Measurements from ENCODE around the gene F13A1.
"Not testable (repeated sequence)": the region's sequence is repeated elsewhere in the genome, so short reads cannot be mapped to it uniquely, and the experiment has no call there.

The F13A1 gene

DNA sequence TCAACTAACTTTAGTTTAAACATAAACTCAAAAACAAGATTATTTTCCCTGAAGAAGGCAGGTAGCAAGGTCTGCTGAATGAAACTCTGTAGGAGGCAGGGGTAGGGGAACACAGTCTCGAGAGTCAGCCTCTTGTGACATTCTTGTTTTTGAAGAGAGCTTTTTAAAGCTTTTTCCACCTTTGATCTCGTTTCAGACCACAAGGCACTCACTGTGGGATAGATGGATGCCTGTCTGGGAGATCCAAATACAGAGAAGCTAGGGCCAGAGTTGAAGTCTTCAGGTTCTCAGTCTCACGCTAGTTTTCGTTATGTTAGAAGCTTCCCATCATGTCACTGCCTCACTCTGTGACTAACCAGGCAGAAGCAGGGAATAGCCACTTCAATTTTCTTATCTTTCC lies 14.9 kb downstream of the F13A1 start:
- no peak for TF ChIP-seq CTCF (IDR thresholded peaks at IDR 0.05; ENCODE audit: low read depth, low read length)
- H3K4me3 ChIP-seq (replicated peaks in 1 of 2; ENCODE audit: low read depth in 2 of 2, low read length in 2 of 2): no peak overlapping the region
- no peak for DNase-seq (ENCODE audit: low read depth in 2 of 2)

DNA sequence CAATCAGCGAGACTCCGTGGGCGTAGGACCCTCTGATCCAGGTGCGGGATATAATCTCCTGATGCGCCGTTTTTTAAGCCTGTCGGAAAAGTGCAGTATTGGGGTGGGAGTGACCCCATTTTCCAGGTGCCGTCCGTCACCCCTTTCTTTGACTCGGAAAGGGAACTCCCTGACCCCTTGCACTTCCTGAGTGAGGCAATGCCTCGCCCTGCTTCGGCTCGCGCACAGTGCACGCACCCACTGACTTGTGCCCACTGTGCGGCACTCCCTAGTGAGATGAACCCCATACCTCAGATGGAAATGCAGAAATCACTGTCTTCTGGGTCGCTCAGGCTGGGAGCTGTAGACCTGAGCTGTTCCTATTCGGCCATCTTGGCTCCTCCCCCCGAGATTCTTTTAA lies 20.1 kb downstream of the F13A1 start:
- DNase-seq (ENCODE audit: low read depth in 2 of 2); H3K4me3 ChIP-seq (replicated peaks in 1 of 2; ENCODE audit: low read depth in 2 of 2, low read length in 2 of 2): not testable (repeated sequence)

- no peak for DNase-seq (ENCODE audit: low read depth in 2 of 2)
- H3K4me3 ChIP-seq (replicated peaks in 1 of 2; ENCODE audit: low read depth in 2 of 2, low read length in 2 of 2): no peak overlapping the region
- no peak for TF ChIP-seq CTCF (IDR thresholded peaks at IDR 0.05; ENCODE audit: low read depth, low read length)
These were observed 27.1 kb downstream of the F13A1 start for GRCh38 chr6:6293317-6293716.

- no peak for TF ChIP-seq CTCF (IDR thresholded peaks at IDR 0.05; ENCODE audit: low read depth, low read length)
- no peak for DNase-seq (ENCODE audit: low read depth in 2 of 2)
- no peak overlapping the region for H3K4me3 ChIP-seq (replicated peaks in 1 of 2; ENCODE audit: low read depth in 2 of 2, low read length in 2 of 2)
These were observed 33.0 kb downstream of the F13A1 start for GRCh38 chr6:6287415-6287814.

DNA sequence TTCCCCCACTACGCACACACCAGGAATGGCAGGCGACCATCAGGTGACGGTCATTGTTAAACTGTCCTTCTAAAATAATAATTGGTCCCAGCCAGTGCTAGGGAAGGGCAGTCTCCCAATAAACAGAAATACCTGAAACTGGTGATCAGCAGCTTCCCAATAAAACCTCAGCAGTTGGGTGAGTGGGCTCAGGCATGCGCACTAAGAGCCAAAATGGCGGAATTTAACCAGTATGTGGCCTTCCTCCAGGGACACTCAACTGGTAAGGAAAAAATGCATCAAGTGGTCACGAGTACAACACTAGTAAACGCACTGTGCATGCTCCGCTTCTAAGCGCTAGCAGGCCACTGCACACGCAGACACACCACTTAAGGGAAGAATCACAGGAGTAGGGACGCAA lies 34.8 kb downstream of the F13A1 start:
- H3K4me3 ChIP-seq (replicated peaks in 1 of 2; ENCODE audit: low read depth in 2 of 2, low read length in 2 of 2): no peak overlapping the region
- no peak for DNase-seq (ENCODE audit: low read depth in 2 of 2)
- TF ChIP-seq CTCF (IDR thresholded peaks at IDR 0.05; ENCODE audit: low read depth, low read length): no peak

GRCh38 chr6:6284221-6284966 lies 36.1 kb downstream of the F13A1 start:
- no peak for TF ChIP-seq CTCF (IDR thresholded peaks at IDR 0.05; ENCODE audit: low read depth, low read length)

DNA sequence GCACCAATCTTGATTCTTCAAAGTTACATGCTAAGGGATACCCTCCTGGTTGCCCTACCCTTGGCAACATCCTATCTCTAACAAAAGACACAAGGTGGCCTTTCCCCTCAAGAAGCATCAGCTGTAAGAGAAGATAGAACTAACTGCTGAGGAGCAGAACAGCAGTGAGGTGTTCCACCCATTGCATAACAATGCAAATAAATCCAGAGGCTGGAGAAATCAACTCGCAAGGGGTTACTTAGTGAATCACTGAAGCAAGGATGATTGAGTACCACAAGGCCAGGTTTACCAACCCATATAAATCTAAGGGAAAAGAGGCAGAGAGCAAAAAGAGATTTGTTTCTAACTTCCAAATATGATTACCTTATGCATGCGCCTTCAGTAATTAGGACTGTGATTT lies 36.7 kb downstream of the F13A1 start:
- no peak for TF ChIP-seq CTCF (IDR thresholded peaks at IDR 0.05; ENCODE audit: low read depth, low read length)
- no peak overlapping the region for H3K4me3 ChIP-seq (replicated peaks in 1 of 2; ENCODE audit: low read depth in 2 of 2, low read length in 2 of 2)
- DNase-seq (ENCODE audit: low read depth in 2 of 2): no peak

More at GRCh38 chr6:6284221-6284966, 36.1 kb downstream of the F13A1 start:
- H3K4me3 ChIP-seq (replicated peaks in 1 of 2; ENCODE audit: low read depth in 2 of 2, low read length in 2 of 2): no peak overlapping the region
- DNase-seq (ENCODE audit: low read depth in 2 of 2): no peak
